OCI-LY1 (cell line): Measurements from ENCODE around the gene CISD1.

ENCODE experiments used
- H2AFZ ChIP-seq: fragments of 200-600 bp; sonication (generic), shearing (Covaris generic); 2 replicates; pipeline ENCODE4 v1.6.0; 2014; ENCODE audit warnings: antibody characterized with exemption, mild to moderate bottlenecking, low read length
- H3F3A ChIP-seq: fragments of 200-600 bp; sonication (generic), shearing (Covaris generic); 2 replicates; pipeline ENCODE4 v1.6.0; 2014; ENCODE audit warnings: mild to moderate bottlenecking, antibody characterized with exemption, low read length, moderate library complexity; ENCODE audit not compliant: insufficient read depth
- H3K27ac ChIP-seq: fragments of 200-600 bp; sonication (generic); 2 replicates; pipeline ENCODE4 v1.5.1; 2014; ENCODE audit warnings: low read length, mixed run types, mild to moderate bottlenecking, low read depth; ENCODE audit not compliant: poor library complexity, severe bottlenecking
- H3K27me3 ChIP-seq: fragments of 200-600 bp; sonication (generic); 2 replicates; pipeline ENCODE4 v1.6.0; 2014; ENCODE audit warnings: antibody characterized with exemption, mild to moderate bottlenecking, low read length, moderate library complexity; ENCODE audit not compliant: insufficient read depth
- H3K36me3 ChIP-seq: fragments of 200-600 bp; sonication (generic); 2 replicates; pipeline ENCODE4 v1.6.1; 2014; ENCODE audit warnings: mild to moderate bottlenecking, antibody characterized with exemption, low read length, moderate library complexity, mixed read lengths; ENCODE audit not compliant: insufficient read depth
- H3K4me1 ChIP-seq: fragments of 200-600 bp; sonication (generic); 2 replicates; pipeline ENCODE4 v1.5.1; 2014; ENCODE audit warnings: mild to moderate bottlenecking, low read length, moderate library complexity; ENCODE audit not compliant: insufficient read depth, severe bottlenecking
- H3K4me2 ChIP-seq: fragments of 200-600 bp; sonication (generic), shearing (Covaris generic); 2 replicates; pipeline ENCODE4 v1.6.1; 2014; ENCODE audit warnings: low read length
- H3K4me3 ChIP-seq: fragments of 200-600 bp; sonication (generic); 2 replicates; pipeline ENCODE4 v1.5.1; 2014; ENCODE audit warnings: low read length, low read depth, mild to moderate bottlenecking, mixed read lengths; ENCODE audit not compliant: poor library complexity, severe bottlenecking
- H3K79me2 ChIP-seq: fragments of 200-600 bp; shearing (Covaris generic); 2 replicates; pipeline ENCODE4 v1.6.1; 2016; ENCODE audit warnings: mixed run types, low read length, mixed read lengths; ENCODE audit not compliant: insufficient read depth
- H3K9ac ChIP-seq: fragments of 200-600 bp; sonication (generic), shearing (Covaris generic); 2 replicates; pipeline ENCODE4 v1.6.1; 2014; ENCODE audit warnings: mild to moderate bottlenecking, low read length, mixed read lengths
- H3K9me2 ChIP-seq: fragments of 200-600 bp; sonication (generic), shearing (Covaris generic); 2 replicates; pipeline ENCODE4 v1.6.1; 2014; ENCODE audit warnings: low read depth, mild to moderate bottlenecking, low read length, mixed read lengths
- H3K9me3 ChIP-seq: fragments of 200-600 bp; shearing (Covaris generic); 2 replicates; pipeline ENCODE4 v1.6.1; 2014; ENCODE audit warnings: low read length, mixed read lengths
- H4K20me1 ChIP-seq: fragments of 200-600 bp; sonication (generic), shearing (Covaris generic); 2 replicates; pipeline ENCODE4 v1.6.0; 2016; ENCODE audit warnings: mild to moderate bottlenecking, low read length; ENCODE audit not compliant: insufficient read depth
- EZH2 ChIP-seq: fragments of 200-600 bp; sonication (generic), shearing (Covaris generic); IDR thresholded peaks from 2 replicates; pipeline ENCODE4 v1.8.0; 2017; ENCODE audit warnings: borderline replicate concordance, mixed run types, mild to moderate bottlenecking, antibody characterized with exemption, low read length, moderate library complexity, mixed read lengths
- TF ChIP-seq, protein P1 (sequence below): fragments of 200-600 bp; sonication (generic), shearing (Covaris generic); IDR thresholded peaks from 2 replicates; pipeline ENCODE4 v1.5.1; 2017; ENCODE audit warnings: mild to moderate bottlenecking, antibody characterized with exemption, low read length, moderate library complexity, mixed read lengths

Gene CISD1

DNA sequence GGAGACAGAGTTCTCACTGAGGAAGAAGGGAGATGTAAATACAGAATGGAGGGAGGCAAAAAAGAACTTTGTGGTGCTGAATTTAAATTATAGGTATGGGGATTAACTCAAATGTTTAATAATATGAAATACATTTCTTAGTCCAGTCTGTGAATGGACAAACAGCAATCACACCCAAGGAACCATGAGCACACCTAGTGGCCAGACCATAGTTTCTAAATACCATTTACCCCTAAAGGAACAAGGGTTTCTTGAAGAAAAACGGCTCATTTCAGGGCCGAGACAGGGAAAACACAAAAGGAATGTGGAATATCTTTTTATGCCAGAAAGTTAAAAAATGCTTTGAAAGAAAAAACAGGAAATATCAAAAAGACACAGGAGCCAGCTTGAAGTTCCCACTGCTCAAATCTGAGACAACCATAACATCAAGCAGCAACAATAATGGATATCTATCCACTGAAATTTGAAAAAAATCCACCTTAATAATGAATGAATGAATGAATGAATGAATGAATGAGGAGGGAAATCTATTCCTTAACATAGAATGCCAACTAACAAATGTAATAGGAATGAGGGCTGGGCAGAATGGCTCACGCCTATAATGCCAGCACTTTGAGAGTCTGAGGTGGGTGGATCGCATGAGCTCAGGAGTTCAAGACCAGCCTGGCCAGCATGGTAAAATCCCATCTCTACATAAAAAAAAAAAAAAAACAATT is 9.8 kb upstream of the CISD1 start:
- Histone ChIP-seq H3K9ac (no peak overlapping the region), H3K9me3 (0 out of 2 replicates have a peak, but pooled peaks cover 3% of the 10 kb centered on the region), H3K9me2 (no peaks in the 10 kb centered on the region), H3K27me3 (no peaks in the 10 kb centered on the region), H3K27ac (no peak overlapping the region), H3K79me2 (peaks cover 68% of the 10 kb centered on the region), H3K4me2 (no peak overlapping the region), H3K36me3 (peaks cover 16% of the 10 kb centered on the region), H2AFZ (no peak overlapping the region), H4K20me1 (no peaks in the 10 kb centered on the region), H3K4me3 (no peak overlapping the region), H3K4me1 (peaks cover 2% of the 10 kb centered on the region), H3F3A (no peaks in the 10 kb centered on the region)
- no peak for TF ChIP-seq EZH2
- TF ChIP-seq, protein P1, sequence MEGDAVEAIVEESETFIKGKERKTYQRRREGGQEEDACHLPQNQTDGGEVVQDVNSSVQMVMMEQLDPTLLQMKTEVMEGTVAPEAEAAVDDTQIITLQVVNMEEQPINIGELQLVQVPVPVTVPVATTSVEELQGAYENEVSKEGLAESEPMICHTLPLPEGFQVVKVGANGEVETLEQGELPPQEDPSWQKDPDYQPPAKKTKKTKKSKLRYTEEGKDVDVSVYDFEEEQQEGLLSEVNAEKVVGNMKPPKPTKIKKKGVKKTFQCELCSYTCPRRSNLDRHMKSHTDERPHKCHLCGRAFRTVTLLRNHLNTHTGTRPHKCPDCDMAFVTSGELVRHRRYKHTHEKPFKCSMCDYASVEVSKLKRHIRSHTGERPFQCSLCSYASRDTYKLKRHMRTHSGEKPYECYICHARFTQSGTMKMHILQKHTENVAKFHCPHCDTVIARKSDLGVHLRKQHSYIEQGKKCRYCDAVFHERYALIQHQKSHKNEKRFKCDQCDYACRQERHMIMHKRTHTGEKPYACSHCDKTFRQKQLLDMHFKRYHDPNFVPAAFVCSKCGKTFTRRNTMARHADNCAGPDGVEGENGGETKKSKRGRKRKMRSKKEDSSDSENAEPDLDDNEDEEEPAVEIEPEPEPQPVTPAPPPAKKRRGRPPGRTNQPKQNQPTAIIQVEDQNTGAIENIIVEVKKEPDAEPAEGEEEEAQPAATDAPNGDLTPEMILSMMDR, result peak; percentile 11; the same call in 1 of the 2 replicates

DNA sequence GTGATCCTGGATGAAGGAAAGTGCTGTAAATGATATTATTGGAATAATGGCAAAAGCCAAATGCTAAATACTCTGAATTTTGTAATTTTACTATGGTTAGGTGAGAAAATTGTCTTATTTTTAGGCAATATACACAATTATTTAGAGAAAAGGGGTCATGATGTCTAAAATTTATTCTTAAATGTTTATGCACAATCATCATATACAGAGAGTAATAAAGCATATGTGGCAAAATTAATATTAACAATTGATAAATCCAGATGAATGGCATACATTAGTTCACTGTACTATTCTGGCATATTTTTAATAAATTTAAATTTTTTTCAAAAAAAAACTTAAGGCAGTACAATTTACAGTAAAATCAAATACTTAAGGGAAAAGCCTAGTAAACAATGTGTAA is 8.6 kb upstream of the CISD1 start:
- H3K9ac ChIP-seq, result no peak overlapping the region
- peaks cover 14% of the 10 kb centered on the region for H3K4me1 ChIP-seq
- no peak overlapping the region for H3K4me2 ChIP-seq
- no peak overlapping the region for H2AFZ ChIP-seq
- H3K4me3 ChIP-seq, result no peak overlapping the region
- H3F3A ChIP-seq, result no peaks in the 10 kb centered on the region
- no peaks in the 10 kb centered on the region for H3K9me2 ChIP-seq
- no peak overlapping the region for H3K27ac ChIP-seq
- peaks cover 16% of the 10 kb centered on the region for H3K36me3 ChIP-seq
- no peaks in the 10 kb centered on the region for H3K27me3 ChIP-seq
- no peaks in the 10 kb centered on the region; the same call in 1 of the 2 replicates for H4K20me1 ChIP-seq
- H3K9me3 ChIP-seq, result 0 out of 2 replicates have a peak, but pooled peaks cover 3% of the 10 kb centered on the region
- H3K79me2 ChIP-seq, result peaks cover 80% of the 10 kb centered on the region
- no peak for TF ChIP-seq EZH2
- TF ChIP-seq, protein P1, result no peak

DNA sequence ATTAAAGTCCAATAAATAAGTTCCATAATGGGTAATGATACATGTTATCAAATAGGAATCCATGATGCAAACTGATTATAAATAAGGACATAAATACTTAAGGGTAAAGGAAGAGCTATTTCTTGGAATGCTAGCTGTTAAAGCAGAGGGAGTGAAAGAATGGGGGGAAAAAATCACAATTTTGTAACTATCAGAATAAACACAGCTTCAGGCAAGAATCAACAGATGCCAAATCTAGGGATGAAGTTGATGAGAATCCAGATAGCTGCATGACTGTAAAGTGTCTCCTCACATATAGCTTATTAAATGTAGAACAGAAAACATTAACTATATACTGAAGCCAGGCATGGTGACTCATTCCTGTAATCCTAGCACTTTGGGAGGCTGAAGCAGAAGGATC is 6.2 kb upstream of the CISD1 start:
- Histone ChIP-seq H3K4me2 (no peak overlapping the region), H3K27ac (no peak overlapping the region), H4K20me1 (no peaks in the 10 kb centered on the region; the same call in 1 of the 2 replicates), H3K9me2 (no peaks in the 10 kb centered on the region), H3F3A (no peaks in the 10 kb centered on the region), H2AFZ (no peak overlapping the region), H3K9me3 (no peaks in the 10 kb centered on the region), H3K4me1 (peaks cover 22% of the 10 kb centered on the region), H3K79me2 (peaks cover 89% of the 10 kb centered on the region), H3K9ac (no peak overlapping the region), H3K4me3 (no peak overlapping the region), H3K36me3 (peaks cover 13% of the 10 kb centered on the region), H3K27me3 (no peaks in the 10 kb centered on the region)
- TF ChIP-seq, protein P1, result no peak
- no peak for TF ChIP-seq EZH2
